ENCODE measurements around the gene BABAM2.

DNA sequence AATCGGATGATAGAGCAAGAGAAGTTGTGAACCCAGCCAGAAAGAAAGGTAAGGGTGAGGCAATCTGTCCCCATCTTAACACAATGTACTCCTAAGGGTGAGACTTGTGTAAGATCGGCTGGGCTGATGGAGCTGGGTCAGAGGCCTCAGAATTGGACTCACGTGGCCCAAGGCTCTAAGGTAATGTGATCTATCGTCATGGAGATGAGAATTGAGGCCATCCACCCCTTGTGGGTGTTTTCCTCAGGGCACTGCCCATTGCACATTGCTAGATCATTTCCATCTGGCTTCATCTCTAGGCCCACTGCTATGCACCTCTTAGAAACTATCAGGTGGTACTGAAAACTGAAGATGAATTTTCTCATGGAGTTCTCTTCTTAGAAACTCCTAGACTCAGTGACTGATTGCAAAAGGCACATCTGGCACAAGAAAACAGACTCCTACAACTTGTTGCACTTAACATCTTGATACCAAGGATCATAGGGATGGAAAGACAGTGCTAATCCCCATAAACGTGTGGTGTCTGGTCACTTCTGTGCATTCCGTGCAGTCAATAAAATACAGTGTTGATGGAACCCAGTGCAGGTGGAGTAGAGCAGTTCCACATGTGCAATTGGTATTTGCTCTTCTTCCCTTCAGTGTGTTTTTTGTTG, 273.2 kb downstream of the BABAM2 start:
- TF ChIP-seq CTCF (IDR thresholded peaks at IDR 0.05; ENCODE audit: insufficient read depth, low read length, poor library complexity, severe bottlenecking): no peak
- no peak for TF ChIP-seq EZH2phosphoT487 (conservative IDR thresholded peaks at IDR 0.05; ENCODE audit: low read length)

All from SU-DHL-6 (cell line).